Measurements from ENCODE around the gene GPR137.

Gene GPR137

DNA sequence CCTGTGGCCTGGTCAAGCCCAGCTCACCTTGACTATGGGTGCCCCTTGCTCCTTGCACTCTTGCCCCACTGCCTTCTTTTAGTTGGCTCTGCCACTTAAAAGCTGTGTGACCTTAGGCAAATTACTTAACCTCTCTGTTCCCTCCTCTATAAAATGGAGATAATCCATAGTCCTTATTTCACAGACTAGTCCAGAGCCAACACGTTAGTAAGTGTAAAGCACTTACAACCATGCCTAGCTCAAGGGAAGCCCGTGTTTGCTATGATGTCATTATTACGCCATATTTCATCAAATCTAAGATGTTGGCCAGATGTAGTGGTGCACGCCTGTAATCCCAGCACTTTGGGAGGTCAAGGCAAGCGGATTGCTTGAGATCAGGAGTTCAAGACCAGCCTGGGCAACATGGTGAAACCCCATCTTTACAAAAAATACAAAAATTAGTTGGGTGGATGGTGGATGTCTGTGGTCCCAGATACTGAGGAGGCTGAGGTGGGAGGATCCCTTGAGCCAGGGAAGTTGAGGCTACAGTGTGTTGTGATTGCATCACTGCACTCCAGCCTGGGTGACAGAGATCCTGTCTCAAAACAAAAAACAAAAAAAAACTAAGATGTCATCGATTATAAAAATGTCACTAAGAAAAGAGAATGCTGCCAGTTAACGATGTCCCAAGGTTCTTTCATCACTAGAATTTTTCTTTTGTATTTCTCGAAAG lies 52.0 kb downstream of the GPR137 start:
- in situ Hi-C loops (cut with HindIII; ENCODE audit: low pct_unique_long_range_greater_than_20kb, low sequenced_read_pairs), result no loop called here
- TF ChIP-seq JUND (IDR thresholded peaks at IDR 0.05; ENCODE audit: low read depth), result no peak

DNA sequence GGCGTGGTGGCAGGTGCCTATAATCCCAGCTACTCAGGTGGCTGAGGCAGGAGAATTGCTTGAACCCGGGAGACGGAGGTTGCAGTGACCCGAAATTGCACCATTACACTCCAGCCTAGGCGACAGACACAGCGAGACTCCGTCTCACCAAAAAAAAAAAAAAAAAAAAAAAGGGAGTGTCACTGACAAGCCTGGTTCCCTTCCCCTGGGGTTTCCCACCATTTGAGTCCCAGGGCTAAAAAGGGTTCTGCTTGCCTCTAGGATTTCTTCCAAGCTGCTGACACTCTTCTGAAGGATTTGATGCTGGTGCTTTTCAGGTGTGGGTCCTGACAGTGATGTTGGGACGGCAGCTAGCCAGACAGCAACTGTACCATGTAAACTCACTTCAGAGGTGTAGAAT lies 53.1 kb downstream of the GPR137 start:
- no peak for TF ChIP-seq JUND (IDR thresholded peaks at IDR 0.05; ENCODE audit: low read depth)
- in situ Hi-C loops (cut with HindIII; ENCODE audit: low pct_unique_long_range_greater_than_20kb, low sequenced_read_pairs), result no loop called here
- DNase-seq (ENCODE audit: low read depth in 1 of 2, low spot score in 1 of 2), result no peak

More for the DNA sequence above, 52.0 kb downstream of the GPR137 start:
- no peak for DNase-seq (ENCODE audit: low read depth in 1 of 2, low spot score in 1 of 2)
